ENCODE data around the gene FLT4.

Gene FLT4

DNA sequence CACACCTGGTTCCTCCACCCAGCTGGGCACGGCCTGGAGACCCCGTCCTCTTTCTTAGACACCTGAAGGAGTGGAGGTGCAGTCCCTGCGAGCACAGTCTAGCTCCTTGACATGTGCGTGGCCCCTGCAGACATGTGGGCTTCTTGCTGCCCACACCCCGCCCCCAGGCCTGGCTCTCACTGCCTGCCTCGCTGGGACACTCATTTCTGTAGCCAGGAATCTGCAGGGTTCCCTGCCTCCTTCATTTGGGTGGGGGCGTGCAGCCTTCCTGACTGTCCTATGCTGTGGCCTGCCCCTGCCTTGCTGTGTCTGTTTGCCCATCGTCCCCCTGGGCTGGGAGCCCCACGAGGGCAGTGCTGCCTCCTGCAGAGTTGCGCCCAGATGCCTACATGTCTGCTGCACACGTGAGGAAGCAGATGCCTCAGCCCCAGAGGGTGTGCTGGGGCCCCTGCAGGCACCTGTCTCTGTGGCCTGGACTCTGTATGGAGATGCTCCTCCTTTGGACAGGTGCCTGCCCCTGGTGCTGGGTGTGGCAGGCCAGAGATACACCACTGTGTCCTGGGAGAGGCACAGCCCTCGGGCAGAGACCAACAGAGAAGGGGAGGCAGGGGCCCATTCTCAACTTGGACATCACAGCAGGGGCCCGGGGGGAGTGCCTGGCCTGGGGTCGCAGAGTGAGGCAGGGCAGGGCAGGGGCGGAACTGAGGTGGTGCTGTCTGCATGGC, 22.6 kb downstream of the FLT4 start:
- ATAC-seq = no peak
- Mint-ChIP-seq H3K9me3 (no peaks in the 10 kb centered on the region), H3K4me1 (peaks cover 40% of the 10 kb centered on the region), H3K27me3 (no peaks in the 10 kb centered on the region), H3K4me3 (no peak overlapping the region), H3K27ac (peak overlapping the region in 1 of 2 donors; percentile 74)
- no peak for DNase-seq

DNA sequence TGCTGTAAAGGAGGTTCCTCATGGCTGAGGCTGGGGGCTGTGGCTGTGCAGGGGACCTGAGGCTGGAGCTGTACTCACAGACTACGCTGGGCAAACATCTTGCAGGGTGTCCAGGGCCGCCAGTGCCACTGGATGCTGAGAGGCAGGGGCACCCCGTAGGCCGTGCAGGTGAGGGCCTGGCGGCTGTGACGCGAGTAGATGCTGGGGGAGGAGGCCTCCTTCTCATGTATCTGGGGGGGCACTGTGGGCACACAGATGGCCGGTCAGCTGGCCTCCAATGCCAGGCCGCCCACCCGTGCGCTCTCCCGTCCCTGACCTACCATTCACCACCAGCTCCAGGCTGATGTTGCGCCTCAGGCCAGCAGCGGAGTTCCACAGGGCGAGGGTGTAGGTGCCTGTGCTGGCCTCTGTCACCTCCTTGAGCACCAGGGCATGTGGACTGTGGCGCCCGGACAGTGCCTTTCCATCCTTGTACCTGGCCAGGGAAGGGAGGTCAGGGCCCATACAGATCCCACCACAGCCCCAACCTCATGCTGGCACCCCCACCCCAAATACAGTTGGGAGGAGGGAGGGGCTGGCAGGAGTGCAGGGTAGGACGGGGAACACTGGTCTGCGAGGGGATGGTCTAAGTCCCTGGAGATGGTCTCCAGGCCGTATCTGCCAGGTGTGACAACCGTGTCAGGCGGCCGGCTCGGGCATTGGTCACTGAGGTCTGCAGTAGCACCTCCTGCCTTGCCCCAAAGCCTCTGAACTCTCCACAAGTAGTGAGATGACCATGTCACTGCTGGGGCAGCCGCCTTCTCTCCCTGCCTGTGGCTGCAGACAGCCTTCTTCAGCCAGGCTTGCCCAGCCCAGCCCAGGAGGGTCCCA, 23.4 kb downstream of the FLT4 start:
- Mint-ChIP-seq H3K27ac (no peak overlapping the region), H3K9me3 (no peaks in the 10 kb centered on the region), H3K4me3 (no peak overlapping the region), H3K4me1 (peaks cover 40% of the 10 kb centered on the region), H3K27me3 (no peaks in the 10 kb centered on the region)
- DNase-seq = no peak
- no peak for ATAC-seq

DNA sequence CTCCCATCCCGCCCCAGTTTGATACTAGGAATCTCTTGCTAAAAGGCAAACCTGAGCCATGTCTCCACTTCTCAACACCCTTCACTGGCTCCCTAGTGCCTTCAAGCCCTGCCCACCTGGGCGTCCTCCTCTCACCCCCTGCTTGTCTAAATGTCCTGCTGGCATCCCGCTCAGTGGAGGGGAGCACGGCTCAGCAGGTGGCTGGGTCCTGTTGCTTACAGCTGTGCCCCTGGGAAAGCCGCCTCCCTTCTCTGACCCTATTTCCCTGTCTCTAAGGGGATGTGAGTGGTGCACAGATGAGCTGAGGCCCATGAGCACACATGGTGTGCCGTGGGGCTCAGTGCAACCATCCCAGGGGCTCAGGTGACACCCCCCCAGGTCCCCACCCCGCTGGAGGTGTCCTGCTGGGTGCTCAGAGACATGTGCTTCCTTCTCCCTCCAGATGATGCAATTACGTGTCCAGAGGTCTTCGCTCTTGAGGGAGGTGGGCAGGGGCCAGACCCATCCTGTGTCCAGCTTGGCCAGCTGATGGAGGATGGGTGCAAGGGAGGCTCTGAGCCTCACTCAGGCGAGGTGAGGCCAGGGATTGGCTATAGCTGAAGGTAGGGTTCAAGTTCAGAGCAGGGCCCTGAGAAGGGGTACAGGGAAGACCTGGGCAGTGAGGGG, 24.1 kb downstream of the FLT4 start:
- no peak overlapping the region for H3K4me3 Mint-ChIP-seq
- no peak for DNase-seq
- H3K4me1 Mint-ChIP-seq = peaks cover 40% of the 10 kb centered on the region
- ATAC-seq = no peak
- H3K27ac Mint-ChIP-seq = no peak overlapping the region
- no peaks in the 10 kb centered on the region for H3K9me3 Mint-ChIP-seq
- no peaks in the 10 kb centered on the region for H3K27me3 Mint-ChIP-seq

DNA sequence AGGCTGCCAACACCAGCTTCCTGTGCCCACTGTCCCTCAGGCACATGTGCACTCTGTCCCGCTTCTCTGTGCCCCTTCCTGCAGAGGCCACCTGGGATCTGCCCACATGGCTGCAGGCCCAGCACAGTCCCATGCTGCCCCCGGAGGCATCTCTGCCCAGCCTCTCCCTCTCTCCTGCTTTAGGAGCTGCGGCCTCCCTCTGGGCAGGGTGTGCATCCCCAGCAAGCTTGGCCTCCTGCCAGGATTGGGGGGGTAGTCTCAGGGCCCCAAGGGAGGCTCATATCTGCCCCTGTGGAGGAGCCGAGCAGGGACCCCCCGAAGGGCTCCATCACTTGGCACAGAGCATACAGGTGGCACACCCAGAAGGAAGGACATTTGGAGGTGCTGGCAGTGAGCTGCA, 24.8 kb downstream of the FLT4 start:
- H3K9me3 Mint-ChIP-seq = no peaks in the 10 kb centered on the region
- no peak for ATAC-seq
- no peak overlapping the region for H3K4me3 Mint-ChIP-seq
- peak overlapping the region in 1 of 2 donors; percentile 70 for H3K27ac Mint-ChIP-seq
- DNase-seq = no peak
- H3K4me1 Mint-ChIP-seq = peaks cover 40% of the 10 kb centered on the region
- H3K27me3 Mint-ChIP-seq = no peaks in the 10 kb centered on the region

DNA sequence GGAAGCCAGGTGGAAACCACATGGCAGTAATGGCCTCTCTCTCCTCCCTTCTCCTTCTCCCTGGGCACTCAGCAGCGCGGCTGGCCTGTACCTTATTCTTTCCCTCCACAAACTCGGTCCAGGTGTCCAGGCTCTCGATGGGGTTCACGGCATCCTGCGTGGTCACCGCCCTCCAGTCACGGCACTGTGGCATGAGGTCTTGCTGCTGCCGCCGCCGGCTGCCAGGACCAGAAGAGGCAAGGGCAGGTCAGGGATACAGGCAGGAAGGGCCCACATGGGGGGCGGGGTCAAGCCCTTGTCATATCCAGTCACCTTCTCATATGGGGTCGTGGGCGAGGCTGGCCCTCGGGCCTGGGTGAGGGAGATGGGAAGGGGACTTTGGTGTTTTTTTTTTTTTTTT, 25.6 kb downstream of the FLT4 start:
- H3K9me3 Mint-ChIP-seq = no peaks in the 10 kb centered on the region
- H3K4me3 Mint-ChIP-seq = peak overlapping the region; percentile 33 to 66
- DNase-seq = no peak
- H3K27me3 Mint-ChIP-seq = no peaks in the 10 kb centered on the region
- no peak for ATAC-seq
- peak overlapping the region; percentile 76 to 97 for H3K27ac Mint-ChIP-seq
- peaks cover 40% of the 10 kb centered on the region for H3K4me1 Mint-ChIP-seq

DNA sequence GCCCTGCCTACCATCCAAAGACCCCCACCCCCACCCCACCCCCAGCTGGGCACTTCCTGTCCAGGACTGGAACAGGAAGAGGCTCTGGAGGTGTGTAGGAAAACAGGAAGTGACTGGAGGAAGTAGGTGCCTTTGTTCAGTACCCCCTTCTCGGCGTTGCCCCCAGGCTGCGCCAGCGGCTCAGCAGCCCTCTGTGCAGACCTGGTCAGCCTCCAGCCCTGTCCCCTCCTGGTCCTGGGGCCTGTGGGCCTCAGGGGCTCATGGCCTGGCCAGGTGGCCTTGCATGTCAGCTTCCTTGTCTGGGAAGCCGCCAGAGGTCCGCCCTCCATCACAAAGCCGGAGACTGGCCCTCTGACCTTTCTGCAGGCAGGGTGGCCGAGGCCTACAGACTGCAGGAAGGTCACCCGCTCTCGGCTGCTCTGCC, 26.0 kb downstream of the FLT4 start:
- Mint-ChIP-seq H3K4me1 (peaks cover 40% of the 10 kb centered on the region), H3K4me3 (peak overlapping the region in 1 of 2 donors; percentile 66), H3K27me3 (no peaks in the 10 kb centered on the region), H3K9me3 (no peaks in the 10 kb centered on the region), H3K27ac (peak overlapping the region in 1 of 2 donors; percentile 42)
- no peak for ATAC-seq
- no peak for DNase-seq

DNA sequence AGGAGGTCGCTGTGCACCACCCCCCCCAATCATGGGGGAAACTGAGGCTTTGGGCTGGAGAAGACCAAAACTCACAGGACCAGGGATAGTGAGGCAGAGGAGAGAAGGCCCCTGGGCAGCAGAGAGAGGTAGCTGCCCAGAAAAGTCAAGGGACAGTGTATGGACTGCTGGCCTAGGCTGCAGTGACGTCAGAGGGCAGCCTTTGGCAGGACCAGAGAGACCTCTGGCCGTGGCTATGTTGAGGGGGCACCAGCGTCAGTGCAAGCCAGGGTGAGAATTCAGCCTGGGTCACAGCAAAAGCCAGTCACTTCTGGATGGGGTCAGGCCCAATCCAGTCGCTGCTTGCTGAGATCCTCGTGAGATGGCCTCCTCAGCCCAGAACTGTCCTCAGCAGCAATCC, 26.5 kb downstream of the FLT4 start:
- H3K9me3 Mint-ChIP-seq = no peaks in the 10 kb centered on the region
- H3K27ac Mint-ChIP-seq = peak overlapping the region; percentile 33 to 42
- peaks cover 40% of the 10 kb centered on the region for H3K4me1 Mint-ChIP-seq
- DNase-seq (no peak), ATAC-seq (no peak)
- no peak overlapping the region for H3K4me3 Mint-ChIP-seq
- no peaks in the 10 kb centered on the region for H3K27me3 Mint-ChIP-seq

DNA sequence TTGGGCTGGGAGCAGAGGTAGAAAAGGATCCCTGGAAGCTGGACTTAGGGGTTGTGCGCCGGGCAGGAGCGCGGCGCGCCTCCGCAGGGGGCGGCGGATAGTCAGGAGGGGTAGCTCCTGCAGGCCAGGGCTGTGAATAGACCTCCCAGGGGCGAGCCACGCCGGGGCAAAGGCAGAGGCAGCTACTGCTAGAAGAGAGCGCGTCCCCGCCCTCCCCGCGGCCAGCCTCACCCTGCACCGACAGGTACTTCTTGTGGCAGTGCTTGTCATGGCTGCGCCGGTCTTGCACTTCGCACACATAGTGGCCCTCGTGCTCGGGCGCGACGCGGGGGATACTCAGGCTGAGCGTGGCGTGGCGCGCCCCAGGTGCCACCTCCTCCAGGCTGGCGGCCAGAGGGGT, 28.1 kb downstream of the FLT4 start:
- H3K27me3 Mint-ChIP-seq = no peaks in the 10 kb centered on the region
- peak; percentile 5 for ATAC-seq
- H3K4me1 Mint-ChIP-seq = peaks cover 31% of the 10 kb centered on the region
- H3K4me3 Mint-ChIP-seq = no peak overlapping the region
- no peaks in the 10 kb centered on the region for H3K9me3 Mint-ChIP-seq
- no peak overlapping the region for H3K27ac Mint-ChIP-seq
- DNase-seq = no peak

DNA sequence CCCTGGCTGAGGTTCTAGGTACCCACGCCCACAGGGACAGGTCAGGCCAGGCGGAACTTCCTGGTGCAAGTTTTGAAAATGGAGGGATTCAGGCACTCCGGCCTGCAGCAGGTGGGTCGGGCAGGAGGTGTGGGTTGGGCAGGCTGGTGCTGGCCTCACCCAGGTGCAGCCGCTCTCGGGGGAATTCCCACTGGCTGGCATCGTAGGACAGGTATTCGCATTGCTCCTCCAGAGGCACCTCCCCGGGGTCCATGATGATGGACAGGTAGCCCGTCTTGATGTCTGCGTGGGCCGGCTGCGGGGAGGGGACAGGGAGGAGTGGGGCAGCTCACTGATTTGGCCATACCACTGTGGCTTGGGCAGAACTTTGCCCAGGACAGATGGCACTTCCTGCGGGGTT, 29.4 kb downstream of the FLT4 start:
- peaks cover 31% of the 10 kb centered on the region for H3K4me1 Mint-ChIP-seq
- no peak for ATAC-seq

DNA sequence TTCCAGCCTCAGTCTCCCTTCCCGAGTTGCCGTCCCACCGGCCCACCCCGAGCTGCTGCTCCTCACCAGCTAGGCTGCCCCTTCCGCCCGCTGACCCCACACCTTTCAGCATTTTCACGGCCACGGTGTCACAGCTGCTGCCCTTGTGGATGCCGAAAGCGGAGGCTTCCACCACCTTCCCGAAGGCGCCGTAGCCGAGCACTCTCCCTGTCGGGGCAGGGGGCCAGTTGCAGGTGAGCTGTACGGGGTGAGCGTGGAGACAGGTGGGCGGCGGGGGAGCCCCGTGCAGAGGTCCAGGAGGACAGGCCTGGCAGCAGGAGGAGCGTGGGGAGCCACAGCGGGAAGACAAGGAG, 29.9 kb downstream of the FLT4 start:
- ATAC-seq = no peak
- H3K27ac Mint-ChIP-seq = no peak overlapping the region
- H3K4me1 Mint-ChIP-seq = peaks cover 27% of the 10 kb centered on the region
- H3K27me3 Mint-ChIP-seq = no peaks in the 10 kb centered on the region
- DNase-seq = no peak
- no peaks in the 10 kb centered on the region for H3K9me3 Mint-ChIP-seq
- no peak overlapping the region for H3K4me3 Mint-ChIP-seq

More for the DNA sequence above, 29.4 kb downstream of the FLT4 start:
- Mint-ChIP-seq H3K27me3 (no peaks in the 10 kb centered on the region), H3K27ac (no peak overlapping the region), H3K9me3 (no peaks in the 10 kb centered on the region), H3K4me3 (no peak overlapping the region)
- DNase-seq = no peak

DNA sequence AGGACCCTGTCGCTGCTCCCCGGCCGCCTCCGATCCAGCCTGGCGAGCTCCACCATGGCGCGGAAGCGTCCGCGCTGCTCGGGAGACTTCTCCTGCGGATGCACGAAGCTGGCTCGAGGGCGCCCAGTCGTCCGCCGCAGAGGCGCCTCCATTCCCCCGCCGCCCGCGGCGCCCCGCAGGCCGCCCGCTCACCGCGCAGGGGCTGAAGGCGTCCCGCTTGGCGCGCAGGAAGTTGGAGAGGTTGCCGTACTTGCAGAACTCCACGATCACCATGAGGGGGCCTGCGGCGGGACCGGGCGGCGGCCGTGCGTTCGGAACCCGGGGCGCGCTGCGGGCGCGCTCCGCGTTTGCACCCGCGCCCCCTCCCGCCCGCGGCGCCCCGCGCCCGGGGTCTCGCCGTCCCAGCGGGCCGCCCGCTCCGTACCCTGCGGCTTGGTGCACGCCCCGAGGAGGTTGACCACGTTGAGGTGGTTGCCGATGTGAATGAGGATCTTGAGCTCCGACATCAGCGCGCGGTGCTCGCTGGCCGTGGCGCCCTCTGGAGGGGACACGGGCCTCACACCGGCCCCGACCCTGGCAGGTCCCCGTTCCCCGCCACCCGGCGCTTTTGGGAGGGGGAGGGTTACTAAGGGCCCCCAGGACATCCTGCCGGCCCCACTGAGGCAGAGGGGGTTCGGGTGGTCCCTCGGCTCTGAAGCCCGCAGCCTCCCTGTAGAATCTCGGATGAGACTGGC, 30.4 kb downstream of the FLT4 start:
- H3K27me3 Mint-ChIP-seq = no peaks in the 10 kb centered on the region
- peak; percentile 71 for ATAC-seq
- peaks cover 21% of the 10 kb centered on the region for H3K4me1 Mint-ChIP-seq
- no peaks in the 10 kb centered on the region for H3K9me3 Mint-ChIP-seq
- peak; percentile 48 to 52 for DNase-seq
- no peak overlapping the region for H3K27ac Mint-ChIP-seq
- peak overlapping the region; percentile 44 to 70 for H3K4me3 Mint-ChIP-seq

DNA sequence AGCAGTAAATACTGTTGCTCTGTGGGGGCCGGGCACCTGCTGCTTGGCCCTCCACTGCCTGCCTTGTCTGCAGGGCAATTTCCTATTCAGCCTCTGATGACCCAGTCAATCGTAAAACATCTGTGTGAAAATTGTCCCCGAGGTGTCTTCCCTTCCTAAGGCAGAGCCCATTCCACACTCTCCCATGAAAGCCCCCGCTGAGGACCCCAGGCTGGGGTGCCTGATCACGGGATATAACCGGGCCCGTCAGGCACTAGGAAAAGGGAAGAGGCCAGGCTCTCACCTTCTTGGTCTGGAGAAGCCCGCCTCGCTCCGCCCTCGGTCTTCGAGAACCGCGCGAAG, 30.9 kb downstream of the FLT4 start:
- no peaks in the 10 kb centered on the region for H3K27me3 Mint-ChIP-seq
- H3K4me3 Mint-ChIP-seq = peak overlapping the region; percentile 35 to 70
- peaks cover 16% of the 10 kb centered on the region for H3K4me1 Mint-ChIP-seq
- ATAC-seq = no peak
- H3K9me3 Mint-ChIP-seq = no peaks in the 10 kb centered on the region
- DNase-seq = no peak
- no peak overlapping the region for H3K27ac Mint-ChIP-seq

DNA sequence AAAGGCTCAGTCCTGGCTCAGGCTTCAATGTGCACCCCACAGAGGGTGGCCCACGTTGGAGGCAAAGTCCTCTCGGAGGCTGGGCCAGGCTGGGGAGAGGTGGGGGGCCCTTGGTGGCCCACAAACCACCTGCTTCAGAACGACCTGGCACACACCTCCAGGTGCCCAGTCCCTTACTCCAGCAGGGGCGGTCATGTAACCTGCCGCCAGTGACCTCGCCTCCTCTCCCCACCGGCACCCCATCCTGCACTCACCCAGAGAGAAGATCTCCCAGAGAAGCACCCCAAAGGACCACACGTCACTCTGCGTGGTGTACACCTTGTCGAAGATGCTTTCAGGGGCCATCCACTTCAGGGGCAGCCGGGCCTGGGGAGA, 35.6 kb downstream of the FLT4 start:
- no peaks in the 10 kb centered on the region for H3K27me3 Mint-ChIP-seq

DNA sequence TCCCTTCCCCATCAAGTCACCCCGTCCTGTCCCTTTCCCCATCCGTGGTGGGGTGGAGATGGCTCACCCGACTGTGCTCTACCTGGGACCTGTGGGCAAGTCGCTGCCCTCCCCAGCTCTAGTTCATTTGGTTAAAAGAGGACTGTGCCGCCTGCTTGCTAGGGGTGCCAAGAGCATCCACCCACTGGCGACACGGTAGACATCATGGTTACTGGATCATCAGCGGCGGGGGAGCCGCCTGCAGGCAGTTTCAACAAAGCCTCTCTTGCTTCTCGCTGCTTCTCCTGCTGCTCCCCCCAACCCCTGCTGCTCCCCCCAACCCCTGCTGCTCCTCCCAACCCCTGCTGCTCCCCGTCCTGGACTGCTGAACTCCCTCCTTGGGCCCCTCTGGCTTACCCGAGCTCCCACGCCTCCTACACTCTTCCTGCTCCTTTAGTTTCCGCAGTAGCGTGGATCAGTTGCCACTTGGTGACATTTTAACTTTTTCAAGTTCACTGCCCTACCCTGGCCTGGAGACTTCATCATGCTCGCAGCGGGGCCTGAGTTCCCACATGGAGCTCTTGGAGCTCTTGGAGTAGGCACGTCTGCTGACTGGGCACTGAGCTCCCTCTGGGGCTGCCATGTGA, 36.1 kb downstream of the FLT4 start:
- Mint-ChIP-seq H3K27ac (no peak overlapping the region), H3K9me3 (no peaks in the 10 kb centered on the region)
- no peak for ATAC-seq

More for the DNA sequence above, 35.6 kb downstream of the FLT4 start:
- Mint-ChIP-seq H3K27ac (no peak overlapping the region), H3K4me3 (no peak overlapping the region), H3K4me1 (peaks cover 6% of the 10 kb centered on the region), H3K9me3 (no peaks in the 10 kb centered on the region)
- DNase-seq (no peak), ATAC-seq (peak; percentile 2)

DNA sequence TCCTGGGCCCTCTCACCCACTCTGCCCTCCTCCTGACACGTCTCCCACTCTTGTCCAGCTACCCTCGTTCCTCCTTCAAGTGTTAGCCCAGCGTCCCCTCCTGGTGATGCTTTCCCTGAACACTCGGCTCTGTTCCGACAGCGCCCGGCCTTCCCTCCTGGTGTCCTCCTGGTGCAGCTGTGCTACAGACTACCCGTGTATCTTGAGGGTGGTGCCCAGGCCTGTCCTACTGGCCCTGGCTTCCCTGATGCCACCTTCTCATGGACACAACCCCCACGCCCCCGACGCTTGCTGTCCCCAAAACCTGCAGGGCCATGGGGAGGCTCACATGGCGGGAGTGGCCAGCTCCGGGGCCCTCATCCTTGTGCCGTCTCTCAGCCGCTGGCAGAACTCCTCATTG, 36.7 kb downstream of the FLT4 start:
- no peak for ATAC-seq
- no peaks in the 10 kb centered on the region for H3K9me3 Mint-ChIP-seq
- no peaks in the 10 kb centered on the region for H3K27me3 Mint-ChIP-seq
- H3K27ac Mint-ChIP-seq = peak overlapping the region in 1 of 2 donors; percentile 29
- peaks cover 15% of the 10 kb centered on the region for H3K4me1 Mint-ChIP-seq
- H3K4me3 Mint-ChIP-seq = no peak overlapping the region
- DNase-seq = no peak

More for the DNA sequence above, 36.1 kb downstream of the FLT4 start:
- peaks cover 9% of the 10 kb centered on the region for H3K4me1 Mint-ChIP-seq
- H3K27me3 Mint-ChIP-seq = no peaks in the 10 kb centered on the region
- no peak overlapping the region for H3K4me3 Mint-ChIP-seq
- no peak for DNase-seq

All from stimulated activated naive CD8-positive, alpha-beta T cell treated with anti-CD3 and anti-CD28 coated beads, Interleukin-15, amount 100 ng/mL, for 72 hours (primary cell).